ENCODE data around the gene SIVA1. TPM values are rescaled to one million over a fixed set of nuclear protein-coding genes. Genes with fewer than 3 reads are reported as not detected.

Gene SIVA1
- total and polyA plus RNA-seq, 2 of the 8 experiments (the other 6 are each of a cell fraction or from before 2014, with no cell fraction given): 123 to 589 TPM

- H3K14ac ChIP-seq (ENCODE audit: insufficient read length): no peak overlapping the region
- no peak overlapping the region for H3K18ac ChIP-seq (ENCODE audit: extremely low read depth, low read length)
- no peaks in the 10 kb centered on the region for H3K9me3 ChIP-seq (ENCODE audit: insufficient read depth in 2 of 2, low read depth in 1 of 2, low read length in 1 of 2)
- no peak overlapping the region for H3K9ac ChIP-seq (replicated peaks in 1 of 4; ENCODE audit: extremely low read depth in 1 of 4, low read depth in 3 of 4, low read length in 3 of 4)
- DNase-seq (ENCODE audit: low read depth in 1 of 2, low spot score in 2 of 2): no peak
- no peak overlapping the region for H2BK15ac ChIP-seq (ENCODE audit: low read length)
- no peaks in the 10 kb centered on the region for H3K23me2 ChIP-seq (ENCODE audit: low read depth, low read length)
- H3K36me3 ChIP-seq (ENCODE audit: control insufficient read depth in 2 of 4, insufficient read depth in 4 of 4, low read length in 3 of 4): no peaks in the 10 kb centered on the region; a peak in 2 of 8 replicates
- H4K20me1 ChIP-seq (replicated peaks in 1 of 2; ENCODE audit: control insufficient read depth in 1 of 2, insufficient read depth in 2 of 2, low read length in 2 of 2): peaks cover 6 to 15% of the 10 kb centered on the region in 2 experiments
- H3K4me1 ChIP-seq (replicated peaks in 1 of 4; ENCODE audit: control insufficient read depth in 3 of 4, insufficient read depth in 4 of 4, low read length in 3 of 4): peaks cover 0 to 14% (median 9%) of the 10 kb centered on the region in 4 experiments; a peak in 6 of 7 replicates
- H3K27me3 ChIP-seq (replicated peaks in 1 of 4; ENCODE audit: control insufficient read depth in 3 of 4, extremely low read depth in 1 of 4, insufficient read depth in 3 of 4, low read length in 3 of 4): no peaks in the 10 kb centered on the region
- no peak overlapping the region for H2BK120ac ChIP-seq (replicated peaks; ENCODE audit: low read depth, low read length)
- H3K56ac ChIP-seq (replicated peaks; ENCODE audit: insufficient read length, low read depth, low read length): no peak overlapping the region
- H2AK5ac ChIP-seq (ENCODE audit: low read depth, low read length): no peak overlapping the region
- no peak for FAIRE-seq
- H4K91ac ChIP-seq (replicated peaks; ENCODE audit: insufficient read length, low read length): no peak overlapping the region
- no peak overlapping the region for H3K23ac ChIP-seq (ENCODE audit: insufficient read length)
- no peak overlapping the region for H4K5ac ChIP-seq (ENCODE audit: insufficient read length, low read depth, low read length)
- H2BK5ac ChIP-seq (ENCODE audit: low read depth, low read length): no peak overlapping the region
- H2BK12ac ChIP-seq (ENCODE audit: low read depth, low read length): no peak overlapping the region
- no peak for TF ChIP-seq RXRA (IDR thresholded peaks at IDR 0.05; ENCODE audit: insufficient read depth, low read depth, low read length)
- TF ChIP-seq TEAD4 (IDR thresholded peaks at IDR 0.05; ENCODE audit: low read depth, low read length): no peak
- TF ChIP-seq PHF8 (conservative IDR thresholded peaks at IDR 0.05; ENCODE audit: low read depth, low read length): no peak
- TF ChIP-seq EGR1 (IDR thresholded peaks at IDR 0.05; ENCODE audit: borderline replicate concordance, low read depth, low read length): no peak
- no peak for TF ChIP-seq HDAC6 (IDR thresholded peaks at IDR 0.05; ENCODE audit: low read depth, low read length)
- no peak for TF ChIP-seq HDAC2 (IDR thresholded peaks at IDR 0.05; ENCODE audit: borderline replicate concordance in 1 of 2, low read depth in 2 of 2, low read length in 2 of 2)
- TF ChIP-seq NANOG (IDR thresholded peaks at IDR 0.05; ENCODE audit: insufficient read depth, low read depth, low read length, poor library complexity, severe bottlenecking): no peak
- no peak overlapping the region for H3K4me2 ChIP-seq (ENCODE audit: insufficient read depth in 1 of 2, low read depth in 2 of 2, low read length in 2 of 2)
- ChIA-PET CTCF (ENCODE audit: partially characterized antibody) (interaction anchor here (0.8 to 3.9 kb wide), 6 partner anchors 12 to 102 kb away, joined by 3 to 37 read pairs (median 4); no protein-coding TSS in a partner anchor), POLR2A (ENCODE audit: partially characterized antibody) (interaction anchor here (0.6 to 2.3 kb wide), 4 partner anchors 8 to 81 kb away, joined by 3 to 11 read pairs (median 4); no protein-coding TSS in a partner anchor)
- no peak overlapping the region for H2BK20ac ChIP-seq (ENCODE audit: low read length)
- H3K4ac ChIP-seq (replicated peaks; ENCODE audit: insufficient read length, low read depth, low read length): no peak overlapping the region
- no peak overlapping the region for H3K27ac ChIP-seq (ENCODE audit: low read depth, low read length)
- WGBS, 2 experiments (ENCODE audit: extremely low coverage in 1 of 2, insufficient coverage in 1 of 2, insufficient read length in 1 of 2, insufficient replicate concordance in 2 of 2, low coverage in 1 of 2, low lambda C conversion rate in 2 of 2, missing lambda C conversion rate in 1 of 2): 96% methylated on average over 3 of the region's 3 CpGs; no CpG with 5 or more reads in 1 of the 2 experiments
- H4K8ac ChIP-seq (ENCODE audit: extremely low read depth, insufficient read depth, low read length): no peak overlapping the region
- H2AFZ ChIP-seq (ENCODE audit: low read length): no peak overlapping the region
- H3K79me1 ChIP-seq (ENCODE audit: low read depth, low read length): peaks cover 7% of the 10 kb centered on the region; the same call in 1 of the 2 replicates
- no peak overlapping the region for H3K4me3 ChIP-seq (ENCODE audit: extremely low read depth in 1 of 4, insufficient read depth in 2 of 4, low read depth in 3 of 4, low read length in 4 of 4)
- H3K79me2 ChIP-seq (ENCODE audit: control insufficient read depth in 1 of 2, insufficient read depth in 2 of 2, low read length in 2 of 2): no peaks in the 10 kb centered on the region
Measured at GRCh38 chr14:104765517-104765916, 12.6 kb downstream of the SIVA1 start.
